Skeletal muscle tissue (tissue), 4 donors: Measurements from ENCODE around the gene IL23R. TPM values are rescaled to one million over a fixed set of nuclear protein-coding genes. Genes with fewer than 3 reads are reported as not detected.

Experiments used
- H3K27ac ChIP-seq: one replicate; pipeline ENCODE4 v1.7.0; 2013; ENCODE audit warnings: mild to moderate bottlenecking, low read depth, low read length, inconsistent platforms
- H3K27me3 ChIP-seq, 3 donors: one replicate each; pipeline ENCODE4 v1.7.0; 2013; ENCODE audit warnings: low read length in 3 of 3; ENCODE audit not compliant: control insufficient read depth in 3 of 3, insufficient read depth in 3 of 3
- H3K36me3 ChIP-seq, 3 donors: one replicate each; pipeline ENCODE4 v1.7.0; 2013; ENCODE audit warnings: low read length in 3 of 3; ENCODE audit not compliant: control insufficient read depth in 3 of 3, insufficient read depth in 3 of 3
- H3K4me1 ChIP-seq, 3 donors: one replicate each; pipeline ENCODE4 v1.7.0; 2013; ENCODE audit warnings: low read length in 3 of 3, mild to moderate bottlenecking in 3 of 3; ENCODE audit not compliant: control insufficient read depth in 3 of 3, insufficient read depth in 3 of 3
- H3K4me3 ChIP-seq, 3 donors: one replicate each; pipeline ENCODE4 v1.7.0; 2013; ENCODE audit warnings: low read length in 3 of 3
- H3K9ac ChIP-seq, 3 donors: one replicate each; pipeline ENCODE4 v1.7.0; 2013; ENCODE audit warnings: low read length in 3 of 3, mild to moderate bottlenecking in 3 of 3, moderate library complexity in 2 of 3, low read depth in 1 of 3
- H3K9me3 ChIP-seq, 3 donors: one replicate each; pipeline ENCODE4 v1.7.0; 2013; ENCODE audit warnings: low read length in 3 of 3; ENCODE audit not compliant: control insufficient read depth in 3 of 3
- total RNA-seq: library from RNA; depleted of rRNA; stranded (reverse); fragments of >200 nt; gene quantifications from one replicate; pipeline ENCODE4 v1.2.3, GENCODE V29; 2014
- donor health status: Osteomylitis.

Gene IL23R
- total RNA-seq, 1 donor from 2014 or later: not detected

DNA sequence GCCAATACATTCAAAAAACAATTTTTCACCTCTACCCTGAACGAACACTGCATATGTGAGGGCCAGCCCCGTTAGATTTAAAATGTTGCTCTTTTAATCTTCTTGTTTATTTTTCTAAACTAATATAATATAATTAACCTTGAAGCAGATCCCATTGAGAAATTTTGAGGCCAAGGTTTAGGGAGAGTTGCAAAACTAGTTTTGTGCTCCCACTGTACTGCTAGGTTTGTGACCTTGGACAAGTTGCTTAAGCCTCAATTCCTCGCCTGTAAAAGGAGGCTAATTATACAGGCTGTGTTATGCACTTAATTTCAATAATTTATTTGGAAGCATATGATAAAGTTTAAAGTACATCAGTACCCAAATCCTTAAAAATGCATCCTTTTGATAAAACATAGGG, 3.7 kb downstream of the IL23R start:
- H3K4me3 ChIP-seq: no peak overlapping the region
- H3K4me1 ChIP-seq: no peaks in the 10 kb centered on the region
- no peaks in the 10 kb centered on the region for H3K36me3 ChIP-seq
- no peaks in the 10 kb centered on the region for H3K9me3 ChIP-seq
- H3K27me3 ChIP-seq: no peaks in the 10 kb centered on the region
- no peak overlapping the region for H3K9ac ChIP-seq
- H3K27ac ChIP-seq: no peak overlapping the region

DNA sequence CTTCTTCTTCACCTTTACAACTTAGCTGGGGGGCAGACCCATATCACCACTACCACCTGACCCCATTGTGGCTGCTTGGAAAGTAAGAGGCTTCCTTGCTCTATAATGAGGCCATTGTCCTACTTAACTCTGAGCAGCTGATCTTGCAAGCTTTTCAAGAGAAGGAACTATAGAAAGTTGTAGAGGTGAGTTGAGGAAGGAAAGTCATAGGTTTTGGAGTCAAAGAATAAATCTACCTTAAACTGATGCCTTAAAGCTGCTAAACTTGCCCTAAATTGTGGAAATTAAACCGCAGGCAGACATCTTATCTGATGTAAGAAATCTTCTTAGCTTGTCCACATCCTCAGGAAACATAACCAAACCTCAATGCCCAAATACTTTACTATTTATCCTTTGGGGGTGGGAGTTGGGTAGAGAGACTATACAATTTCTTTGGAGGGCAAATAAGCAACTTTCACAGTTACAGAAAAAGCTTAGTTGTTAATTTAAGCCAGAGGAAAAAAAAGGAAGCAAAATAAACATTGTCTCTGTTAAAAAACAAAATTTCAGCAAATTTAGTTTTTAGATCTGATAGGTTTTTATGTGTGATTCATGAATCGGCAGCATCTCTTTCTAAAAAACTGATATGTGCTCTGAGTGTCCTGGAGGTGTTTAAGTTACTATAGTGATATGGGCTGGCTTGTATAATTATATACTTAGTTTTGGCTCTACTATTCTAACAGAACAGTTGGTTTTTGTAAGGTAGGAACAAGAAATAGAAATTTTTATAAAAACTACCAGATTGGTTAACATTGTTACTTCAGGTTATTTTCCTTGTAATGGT, 4.7 kb downstream of the IL23R start:
- Histone ChIP-seq H3K4me3 (no peak overlapping the region), H3K27ac (no peak overlapping the region), H3K9me3 (no peaks in the 10 kb centered on the region), H3K27me3 (no peaks in the 10 kb centered on the region), H3K4me1 (no peaks in the 10 kb centered on the region), H3K9ac (no peak overlapping the region), H3K36me3 (no peaks in the 10 kb centered on the region)

DNA sequence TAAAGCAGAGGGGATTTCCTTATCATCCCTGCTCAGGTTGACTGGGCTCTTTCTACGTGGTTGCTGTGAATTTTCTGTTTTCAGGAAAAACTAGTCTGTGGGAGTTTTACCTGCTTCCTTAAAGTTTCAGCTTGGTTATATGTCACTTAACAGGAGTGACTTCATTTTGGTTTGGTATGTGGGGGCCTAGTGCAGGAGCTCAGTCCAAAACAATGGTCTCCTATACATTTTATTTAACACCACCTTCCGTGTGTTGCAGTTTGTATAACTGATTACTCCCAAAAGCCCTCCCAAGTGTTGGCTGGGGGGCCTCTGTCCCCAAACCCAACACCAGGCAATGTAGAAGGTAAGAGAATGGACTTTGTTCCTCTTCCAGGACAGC, 5.3 kb downstream of the IL23R start:
- H3K27ac ChIP-seq: no peak overlapping the region
- H3K36me3 ChIP-seq: no peaks in the 10 kb centered on the region
- no peaks in the 10 kb centered on the region for H3K4me1 ChIP-seq
- no peak overlapping the region for H3K9ac ChIP-seq
- no peaks in the 10 kb centered on the region for H3K9me3 ChIP-seq
- no peaks in the 10 kb centered on the region for H3K27me3 ChIP-seq
- no peak overlapping the region for H3K4me3 ChIP-seq

DNA sequence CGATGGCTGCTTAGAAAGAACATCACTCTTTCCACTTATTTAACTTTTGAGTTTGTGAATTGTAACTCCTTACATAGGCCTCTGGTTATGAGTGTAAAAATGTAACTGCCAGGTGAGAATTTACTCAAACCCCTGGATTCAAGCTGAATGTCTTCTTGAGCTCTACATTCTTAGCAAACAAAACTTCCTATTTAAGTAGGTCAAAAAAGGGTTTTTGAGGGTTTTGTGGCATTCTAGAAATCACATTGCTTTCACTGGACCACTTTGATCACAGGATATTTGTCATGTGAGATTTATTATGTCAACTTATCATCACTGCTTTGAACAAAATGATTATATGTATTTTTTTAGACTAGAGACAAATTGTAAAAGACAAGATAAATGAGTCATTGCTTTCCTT, 5.7 kb downstream of the IL23R start:
- Histone ChIP-seq H3K27ac (no peak overlapping the region), H3K9ac (no peak overlapping the region), H3K4me3 (no peak overlapping the region), H3K27me3 (no peaks in the 10 kb centered on the region), H3K4me1 (no peaks in the 10 kb centered on the region), H3K9me3 (no peaks in the 10 kb centered on the region), H3K36me3 (no peaks in the 10 kb centered on the region)

DNA sequence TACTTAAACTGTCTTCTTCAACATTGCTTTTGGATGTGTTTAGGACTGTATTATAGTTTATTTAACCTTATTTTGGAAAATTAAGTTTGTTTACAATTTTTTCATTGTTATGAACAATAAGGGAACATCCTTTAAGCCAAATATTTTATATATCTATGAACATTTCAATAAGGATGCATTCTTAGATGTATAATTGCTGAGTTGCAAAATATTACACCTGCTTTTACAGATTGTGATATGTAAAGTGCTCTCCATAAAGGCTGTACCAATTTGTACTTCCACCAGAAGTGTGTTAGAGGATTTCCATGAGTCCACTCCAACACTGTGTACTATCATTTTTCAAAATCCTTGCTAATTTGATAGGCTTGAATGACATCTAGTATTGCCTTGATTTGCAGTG, 7.7 kb downstream of the IL23R start:
- Histone ChIP-seq H3K27me3 (no peaks in the 10 kb centered on the region), H3K9ac (no peak overlapping the region), H3K4me1 (no peaks in the 10 kb centered on the region), H3K9me3 (no peaks in the 10 kb centered on the region), H3K36me3 (no peaks in the 10 kb centered on the region), H3K27ac (no peak overlapping the region), H3K4me3 (no peak overlapping the region)

DNA sequence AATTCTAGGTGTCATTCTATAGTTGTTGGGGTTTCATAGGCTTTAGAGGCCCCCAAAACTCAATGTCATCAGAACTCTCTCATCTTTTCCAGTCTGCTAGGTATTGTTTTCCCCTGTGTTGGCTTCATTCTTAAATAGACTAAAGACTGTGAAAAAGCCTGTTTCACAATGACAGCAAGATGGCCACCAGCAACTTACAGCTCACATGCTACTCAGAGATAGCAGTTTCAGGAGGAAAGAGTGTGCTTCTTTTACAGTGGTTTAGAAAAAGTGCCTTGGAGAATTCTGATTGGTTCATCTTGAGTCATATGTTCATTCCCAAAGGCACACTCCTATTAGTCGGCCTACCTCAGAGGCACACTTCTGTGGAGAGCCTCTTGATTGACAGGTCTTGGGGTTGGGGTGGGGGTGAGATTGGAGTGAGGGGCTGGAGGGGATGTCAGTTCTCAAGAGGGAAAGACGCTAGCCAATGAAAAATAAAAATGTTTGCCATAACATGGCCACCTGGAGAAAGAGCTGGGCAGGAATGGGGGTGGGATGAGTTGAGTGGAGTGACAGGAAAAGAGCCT, 8.5 kb downstream of the IL23R start:
- Histone ChIP-seq H3K9ac (no peak overlapping the region), H3K36me3 (no peaks in the 10 kb centered on the region), H3K27me3 (no peaks in the 10 kb centered on the region)

DNA sequence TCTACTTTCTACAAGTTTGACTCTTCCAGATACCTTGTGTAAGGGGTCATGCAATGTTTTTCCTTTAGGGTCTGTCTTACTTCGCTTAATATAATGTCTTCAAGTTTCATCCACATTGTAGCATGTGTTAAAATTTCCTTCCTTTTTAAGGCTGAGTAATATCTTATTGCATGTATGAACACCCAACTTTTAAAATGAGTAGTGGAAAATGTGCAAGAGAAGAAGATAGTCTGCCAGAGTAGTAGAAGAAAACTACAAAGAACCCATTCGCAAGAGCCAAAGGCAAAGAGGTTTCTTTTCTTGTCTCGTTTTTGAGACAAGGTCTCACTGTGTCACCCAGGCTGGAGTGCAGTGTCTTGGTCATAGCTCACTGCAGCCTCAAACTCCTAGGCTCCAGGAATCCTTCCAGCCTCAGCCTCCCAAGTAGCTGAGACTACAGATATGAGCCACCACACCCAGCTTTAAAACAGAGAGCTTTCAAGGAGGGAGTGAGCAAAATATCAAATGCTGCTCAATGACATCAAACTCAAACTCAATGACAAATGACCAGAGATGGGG, 9.4 kb downstream of the IL23R start:
- no peak overlapping the region for H3K9ac ChIP-seq
- H3K27ac ChIP-seq: no peak overlapping the region
- H3K9me3 ChIP-seq: no peaks in the 10 kb centered on the region
- no peaks in the 10 kb centered on the region for H3K36me3 ChIP-seq
- H3K27me3 ChIP-seq: no peaks in the 10 kb centered on the region
- H3K4me1 ChIP-seq: no peaks in the 10 kb centered on the region
- H3K4me3 ChIP-seq: no peak overlapping the region

More for the DNA sequence above, 8.5 kb downstream of the IL23R start:
- H3K4me1 ChIP-seq: no peaks in the 10 kb centered on the region
- H3K9me3 ChIP-seq: no peaks in the 10 kb centered on the region
- no peak overlapping the region for H3K4me3 ChIP-seq
- H3K27ac ChIP-seq: no peak overlapping the region

DNA sequence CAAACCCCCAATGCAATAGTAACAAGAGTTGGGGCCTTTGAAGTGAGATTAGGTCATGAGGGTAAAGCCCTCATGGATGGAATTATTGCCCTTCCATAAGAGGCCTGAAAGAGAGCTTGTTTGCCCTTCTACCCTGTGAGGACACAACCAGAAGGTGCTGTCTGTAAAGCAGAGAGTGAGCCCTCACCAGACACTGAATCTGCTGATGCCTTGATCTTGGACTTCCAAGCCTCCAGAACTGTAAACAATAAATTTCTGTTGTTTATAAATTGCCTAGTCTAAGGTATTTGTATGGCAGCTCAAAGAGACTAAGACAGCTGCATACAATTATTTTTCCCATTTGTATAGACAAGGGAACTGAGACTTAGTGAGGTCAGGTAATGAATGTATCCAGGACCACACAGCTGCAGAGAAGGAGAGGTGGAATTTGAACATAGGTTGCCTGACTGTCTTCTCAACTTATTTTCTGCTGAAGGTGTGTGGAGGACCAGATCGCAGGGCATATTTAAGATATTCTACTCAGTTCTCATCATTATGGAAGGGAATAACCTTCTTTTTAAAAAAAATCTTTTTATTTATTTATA, 18.7 kb downstream of the IL23R start:
- Histone ChIP-seq H3K36me3 (no peaks in the 10 kb centered on the region), H3K27me3 (no peaks in the 10 kb centered on the region), H3K9ac (no peak overlapping the region), H3K27ac (no peak overlapping the region), H3K4me3 (no peak overlapping the region), H3K4me1 (no peaks in the 10 kb centered on the region), H3K9me3 (no peaks in the 10 kb centered on the region)

DNA sequence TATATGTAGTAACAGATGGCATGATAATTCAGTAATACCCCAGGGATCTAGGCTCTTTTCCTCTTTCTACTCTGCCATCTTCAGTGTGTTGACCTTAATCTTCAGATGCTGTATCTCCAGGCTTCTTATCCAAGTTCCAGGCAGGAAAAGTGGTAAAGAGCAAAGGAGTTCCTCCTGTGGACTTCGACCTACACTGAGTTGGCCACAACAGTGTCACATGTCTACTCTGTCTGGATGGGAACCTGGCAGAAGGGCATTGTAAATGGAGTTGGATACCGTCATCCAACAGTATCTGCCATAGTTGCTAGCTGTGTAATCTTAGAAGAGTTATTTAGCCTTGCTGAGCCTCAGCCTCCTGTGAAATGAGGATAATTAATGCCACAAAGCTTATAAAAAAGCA, 21.9 kb downstream of the IL23R start:
- Histone ChIP-seq H3K27me3 (no peaks in the 10 kb centered on the region), H3K27ac (no peak overlapping the region), H3K9me3 (no peaks in the 10 kb centered on the region), H3K36me3 (no peaks in the 10 kb centered on the region), H3K4me3 (no peak overlapping the region), H3K4me1 (no peaks in the 10 kb centered on the region), H3K9ac (no peak overlapping the region)

DNA sequence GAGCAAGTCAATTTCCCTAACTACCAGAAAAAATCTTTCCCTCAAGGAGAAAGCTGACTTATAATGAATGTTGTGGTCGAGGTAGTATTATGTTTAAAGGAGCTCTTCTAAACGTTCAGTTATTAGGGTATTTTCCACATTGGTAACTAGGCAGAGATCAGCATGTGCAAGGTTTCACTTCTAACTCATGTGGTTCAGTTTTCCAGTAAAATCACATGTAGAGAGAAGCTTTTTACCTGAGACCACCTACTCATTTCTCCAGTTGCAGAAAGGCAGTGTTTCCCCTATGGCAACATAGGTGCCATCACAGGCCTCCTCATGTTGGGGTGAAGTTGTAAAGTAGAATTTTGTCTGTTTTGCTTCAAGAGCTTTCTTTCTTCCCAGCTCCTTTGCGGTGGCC, 23.7 kb downstream of the IL23R start:
- no peaks in the 10 kb centered on the region for H3K36me3 ChIP-seq
- H3K4me1 ChIP-seq: no peaks in the 10 kb centered on the region
- no peak overlapping the region for H3K4me3 ChIP-seq
- no peak overlapping the region for H3K27ac ChIP-seq
- H3K9ac ChIP-seq: no peak overlapping the region
- H3K27me3 ChIP-seq: no peaks in the 10 kb centered on the region
- no peaks in the 10 kb centered on the region for H3K9me3 ChIP-seq
